Superior temporal gyrus (tissue), 1 donor: Measurements from ENCODE around the gene TTF1.
"Not testable (repeated sequence)": the region's sequence is repeated elsewhere in the genome, so short reads cannot be mapped to it uniquely, and the experiment has no call there.

Experiments
- DNase-seq: peaks from one replicate; pipeline ENCODE4 v3.0.0-alpha.2; 2016; ENCODE audit errors: extremely low spot score

The TTF1 gene

GRCh38 chr9:132413926-132414325 lies 7.3 kb upstream of the TTF1 start:
- no peak for DNase-seq

DNA sequence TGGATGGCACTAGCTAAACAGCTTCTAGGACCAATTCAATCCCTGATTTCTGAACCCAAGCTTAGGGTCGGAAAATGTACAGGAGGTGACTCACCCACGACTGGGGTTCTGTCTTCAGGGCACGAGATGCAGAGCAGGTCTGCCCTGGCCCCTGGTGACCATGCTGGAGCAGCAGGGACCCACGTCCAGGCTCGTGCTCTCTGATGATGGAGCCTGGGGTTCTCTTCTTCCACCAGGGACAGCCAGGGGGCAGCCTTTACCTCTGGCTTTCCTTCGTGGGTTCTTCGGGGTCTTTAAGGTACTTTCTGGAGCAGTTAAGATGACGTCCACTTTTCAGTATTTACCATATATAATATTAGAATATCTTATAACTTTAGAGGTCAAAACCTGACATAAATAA lies 5.4 kb upstream of the TTF1 start:
- DNase-seq, result no peak

- peak; percentile 14 for DNase-seq
These were observed 4.5 kb upstream of the TTF1 start for GRCh38 chr9:132411091-132411508.

DNA sequence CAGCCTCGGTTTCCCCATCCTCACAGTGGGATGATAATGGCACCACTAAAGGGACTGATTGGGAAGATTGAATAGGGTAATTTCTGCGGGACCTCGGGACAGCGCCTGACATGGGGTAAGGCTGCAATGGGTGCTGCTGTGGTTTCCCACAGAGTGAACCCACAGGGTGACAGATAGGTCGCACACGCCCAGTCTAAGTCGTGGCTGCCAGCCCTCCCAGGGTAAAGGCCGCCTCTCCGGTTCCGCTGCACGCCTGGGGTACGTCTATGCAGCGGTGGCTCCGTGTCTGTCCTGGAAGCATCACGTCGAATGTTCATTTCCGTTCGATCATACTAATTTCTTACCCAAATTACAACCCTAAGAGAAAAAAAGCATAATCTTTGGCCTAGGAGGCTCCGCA lies 4.0 kb upstream of the TTF1 start:
- DNase-seq, result no peak

DNA sequence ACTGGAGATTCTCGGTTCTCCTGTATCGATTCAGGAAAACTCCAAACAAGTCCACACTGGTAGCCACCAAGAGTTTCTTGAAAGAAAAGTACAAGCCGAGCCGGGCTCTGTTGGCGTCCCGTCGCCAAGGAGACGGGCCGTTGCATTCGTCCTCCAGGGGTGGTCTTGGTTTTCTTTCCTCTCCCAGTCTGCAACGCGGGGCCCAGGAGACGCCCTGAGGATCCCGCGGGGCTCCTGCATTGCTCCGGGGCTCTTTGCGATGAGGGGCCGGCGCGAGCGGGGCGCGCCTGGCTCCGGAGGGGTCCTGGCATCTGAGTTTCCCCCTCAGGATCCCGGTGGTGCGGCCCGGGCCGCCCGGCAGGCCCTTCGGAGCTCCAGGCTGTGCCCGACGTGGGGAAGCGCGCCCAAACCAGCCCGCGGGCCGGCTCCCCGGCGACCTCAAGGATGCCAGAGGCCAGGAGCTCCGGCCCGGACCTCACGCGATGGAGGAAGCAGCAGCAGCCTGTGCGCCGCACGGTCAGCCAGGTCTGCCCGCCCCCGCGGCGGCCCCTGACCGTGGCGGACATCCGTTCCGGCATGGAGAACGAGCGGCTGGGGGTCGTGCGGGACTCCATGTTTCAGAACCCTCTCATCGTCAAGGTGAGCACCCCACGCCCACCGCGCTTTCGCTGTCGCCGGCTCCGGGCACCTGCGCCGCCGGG lies 3.3 kb upstream of the TTF1 start, which contains the start of gene CFAP77:
TSS of gene CFAP77 (plus strand) at position 384 of the 701 bp plus-strand sequence. CDS start at position 445, 61 bp downstream.
- DNase-seq, result no peak

GRCh38 chr9:132408521-132408920 lies 1.9 kb upstream of the TTF1 start:
- no peak for DNase-seq

GRCh38 chr9:132407196-132407595 lies 556 bp upstream of the TTF1 start:
- no peak for DNase-seq

DNA sequence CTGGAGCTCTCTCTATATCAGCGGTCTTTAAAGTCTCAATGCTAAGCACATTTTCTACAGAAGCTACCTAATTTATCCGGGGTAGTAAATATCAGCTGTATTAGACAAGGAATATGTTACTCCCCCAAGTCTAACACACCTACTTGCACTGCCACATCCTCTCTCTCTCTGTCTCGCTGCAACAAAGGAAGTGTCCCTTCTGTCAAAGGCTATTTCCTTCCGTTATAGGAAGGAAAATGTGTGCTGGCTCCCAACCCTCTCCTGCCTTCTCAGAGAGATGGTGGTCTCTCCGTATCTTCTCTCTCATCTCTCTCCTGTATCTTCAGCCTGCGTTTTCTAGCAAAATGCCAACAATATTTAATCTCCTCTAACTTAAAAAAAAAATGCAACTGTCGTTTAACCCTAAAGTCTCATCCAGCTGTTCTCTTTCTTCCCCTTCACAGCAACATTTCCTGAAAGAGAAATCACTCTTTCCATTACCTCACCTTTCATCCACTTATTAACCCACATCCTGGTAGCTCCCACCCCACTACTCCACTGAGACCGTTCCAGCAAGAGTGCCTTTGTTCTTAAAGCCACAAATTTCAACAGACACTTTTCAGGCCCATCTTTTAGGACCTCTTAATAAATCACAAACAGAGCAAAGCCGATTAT lies 2.3 kb downstream of the TTF1 start:
- no peak for DNase-seq

- DNase-seq, result no peak
These were observed 4.8 kb downstream of the TTF1 start for GRCh38 chr9:132401824-132402223.

GRCh38 chr9:132395560-132395959 lies 11.1 kb downstream of the TTF1 start:
- DNase-seq, result no peak

DNA sequence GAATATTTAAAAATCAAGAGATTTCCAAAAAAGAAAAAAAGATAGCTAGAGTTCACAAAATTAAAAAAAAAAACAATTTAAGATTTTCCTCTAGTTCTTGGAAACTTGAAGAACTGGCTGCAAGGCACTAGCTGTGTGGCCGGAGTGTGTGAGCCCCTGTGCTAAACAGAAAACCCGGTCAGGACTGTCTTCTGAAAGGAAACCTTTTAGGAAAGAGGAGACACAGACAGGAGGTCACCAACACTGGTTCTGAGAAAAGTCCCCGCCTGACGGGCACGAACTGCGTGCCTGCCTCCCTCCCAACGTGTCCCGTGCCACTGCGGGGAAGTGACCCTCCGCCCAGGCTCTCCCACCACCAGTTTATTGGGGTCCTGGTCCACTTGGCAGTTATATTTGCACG lies 15.2 kb downstream of the TTF1 start:
- DNase-seq, result no peak

DNA sequence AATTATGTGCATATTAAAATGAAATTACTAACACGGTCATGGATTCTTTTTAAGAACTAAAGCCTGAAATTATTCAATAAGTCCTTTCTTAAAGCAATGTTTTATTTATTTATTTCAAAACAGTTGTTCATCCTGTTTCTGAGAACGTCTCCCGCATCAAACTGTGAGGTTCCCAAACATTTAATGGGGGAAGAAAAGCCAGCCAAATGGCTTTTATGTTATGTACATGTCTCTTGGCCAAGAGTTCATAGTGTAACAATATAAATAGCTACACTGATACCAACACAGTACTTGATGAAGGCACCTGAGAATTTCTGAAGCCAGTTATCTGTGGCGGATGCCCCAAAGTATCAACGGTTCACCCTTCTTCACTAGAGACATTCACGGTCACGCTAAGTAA lies 15.7 kb downstream of the TTF1 start:
- no peak for DNase-seq

GRCh38 chr9:132387133-132387532 lies 19.5 kb downstream of the TTF1 start:
- no peak for DNase-seq

DNA sequence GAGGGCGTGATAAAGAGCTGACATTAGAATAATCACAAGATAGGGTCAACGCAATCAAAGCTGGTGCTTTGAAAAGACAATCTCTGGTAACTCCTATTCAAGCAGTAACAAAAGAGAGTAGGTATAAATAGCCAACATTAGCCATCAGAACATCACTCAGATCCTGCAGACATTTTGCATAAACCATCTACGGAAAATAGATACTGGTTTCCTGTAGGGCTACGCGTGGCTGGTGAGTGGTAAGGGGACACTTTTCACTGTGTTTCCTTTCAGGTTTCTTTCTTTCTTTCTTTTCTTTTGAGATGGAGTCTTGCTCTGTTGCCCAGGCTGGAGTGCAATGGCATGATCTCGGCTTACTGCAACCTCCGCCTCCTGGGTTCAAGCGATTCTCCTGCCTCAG lies 22.3 kb downstream of the TTF1 start:
- no peak for DNase-seq

- DNase-seq, result no peak
These were observed 23.2 kb downstream of the TTF1 start for GRCh38 chr9:132383462-132383883.

GRCh38 chr9:132381966-132382541 lies 24.6 kb downstream of the TTF1 start:
- no peak for DNase-seq

GRCh38 chr9:132378416-132378815 lies 28.2 kb downstream of the TTF1 start:
- not testable (repeated sequence) for DNase-seq

GRCh38 chr9:132377769-132378168 lies 28.9 kb downstream of the TTF1 start:
- DNase-seq, result not testable (repeated sequence)

DNA sequence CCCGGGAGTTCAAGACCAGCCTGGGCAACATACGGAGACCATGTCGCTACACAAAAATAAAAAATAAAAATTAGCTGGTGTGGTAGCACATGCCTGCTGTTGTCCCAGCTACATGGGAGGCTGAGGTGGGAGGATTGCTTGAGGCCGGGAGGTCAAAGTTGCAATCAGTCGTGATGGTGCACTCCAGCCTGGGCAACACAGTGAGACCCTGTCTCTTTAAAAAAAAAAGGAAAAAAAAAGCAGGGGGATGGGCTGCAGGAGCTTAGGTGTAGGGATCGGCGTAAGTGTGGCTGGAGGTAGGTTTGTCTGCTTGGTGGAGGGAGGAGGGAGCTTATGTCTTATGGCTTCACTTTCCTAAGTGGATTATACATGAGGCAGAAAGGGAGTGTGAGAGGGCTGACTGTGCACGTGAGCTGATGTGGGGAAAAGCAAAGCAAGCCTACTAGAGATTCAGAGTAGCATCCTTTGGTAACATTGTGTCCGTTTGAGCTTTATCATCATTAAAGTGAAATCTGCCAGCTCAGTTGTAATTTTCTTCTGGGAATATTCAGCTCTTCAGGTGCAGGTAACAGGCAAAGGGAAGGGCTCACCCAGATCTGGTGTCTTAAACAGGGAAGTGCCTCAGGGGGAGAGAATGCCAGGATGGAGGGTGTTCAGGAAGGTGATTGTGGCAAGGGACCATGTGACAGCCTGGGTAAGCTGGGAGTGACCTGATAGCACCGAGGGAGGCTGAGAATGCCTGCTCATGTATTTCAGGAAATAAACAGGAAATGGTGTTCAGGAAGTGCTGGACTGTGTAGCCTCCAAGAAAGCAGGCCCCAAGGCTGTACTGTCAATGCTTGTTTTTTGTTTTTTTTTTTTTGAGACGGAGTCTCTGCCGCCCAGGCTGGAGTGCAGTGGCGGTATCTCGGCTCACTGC lies 34.2 kb downstream of the TTF1 start:
- peak; percentile 25 for DNase-seq

- DNase-seq, result no peak
These were observed 36.0 kb downstream of the TTF1 start for GRCh38 chr9:132370592-132370991.

- DNase-seq, result no peak
These were observed 37.2 kb downstream of the TTF1 start for GRCh38 chr9:132369421-132369820.
